Measurements from ENCODE around the gene KRTAP3-1. TPM values are rescaled to one million over a fixed set of nuclear protein-coding genes. Genes with fewer than 3 reads are reported as not detected.

Gene KRTAP3-1
- total RNA-seq, 1 experiment from 2014 or later = not detected

DNA sequence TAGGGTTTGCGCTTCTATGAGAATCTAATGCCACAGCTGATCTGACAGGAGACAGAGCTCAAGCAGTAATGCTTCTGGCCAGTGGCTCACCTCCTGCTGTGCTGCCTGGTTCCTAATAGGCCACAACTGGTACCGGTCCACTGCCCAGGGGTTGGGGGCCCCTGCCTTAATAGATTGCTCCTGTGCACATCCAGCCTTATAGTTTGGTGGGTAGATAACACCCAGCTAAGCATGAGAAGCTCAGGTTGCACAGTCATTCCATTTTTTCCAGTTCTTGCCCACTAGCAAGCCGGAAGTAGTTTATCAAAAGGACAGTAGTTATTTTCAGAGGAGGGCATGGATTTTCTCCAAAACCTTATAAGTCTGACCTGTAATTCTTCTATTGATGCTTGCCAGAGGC is 10.5 kb upstream of the KRTAP3-1 start:
- BruUV-seq (replicated peaks) = no TSS peak
- H3K4me1 ChIP-seq (ENCODE audit: insufficient read depth, low read length, poor library complexity, severe bottlenecking) = no peaks in the 10 kb centered on the region
- POLR2A ChIA-PET (ENCODE audit: low non-redundant PET) = interaction anchor here (0.5 kb wide), 1 partner anchor 15 kb away, joined by 3 read pairs; no protein-coding TSS in a partner anchor
- H3K4me3 ChIP-seq (ENCODE audit: low read depth, low read length, poor library complexity, severe bottlenecking) = no peak overlapping the region
- TF ChIP-seq, protein P1, sequence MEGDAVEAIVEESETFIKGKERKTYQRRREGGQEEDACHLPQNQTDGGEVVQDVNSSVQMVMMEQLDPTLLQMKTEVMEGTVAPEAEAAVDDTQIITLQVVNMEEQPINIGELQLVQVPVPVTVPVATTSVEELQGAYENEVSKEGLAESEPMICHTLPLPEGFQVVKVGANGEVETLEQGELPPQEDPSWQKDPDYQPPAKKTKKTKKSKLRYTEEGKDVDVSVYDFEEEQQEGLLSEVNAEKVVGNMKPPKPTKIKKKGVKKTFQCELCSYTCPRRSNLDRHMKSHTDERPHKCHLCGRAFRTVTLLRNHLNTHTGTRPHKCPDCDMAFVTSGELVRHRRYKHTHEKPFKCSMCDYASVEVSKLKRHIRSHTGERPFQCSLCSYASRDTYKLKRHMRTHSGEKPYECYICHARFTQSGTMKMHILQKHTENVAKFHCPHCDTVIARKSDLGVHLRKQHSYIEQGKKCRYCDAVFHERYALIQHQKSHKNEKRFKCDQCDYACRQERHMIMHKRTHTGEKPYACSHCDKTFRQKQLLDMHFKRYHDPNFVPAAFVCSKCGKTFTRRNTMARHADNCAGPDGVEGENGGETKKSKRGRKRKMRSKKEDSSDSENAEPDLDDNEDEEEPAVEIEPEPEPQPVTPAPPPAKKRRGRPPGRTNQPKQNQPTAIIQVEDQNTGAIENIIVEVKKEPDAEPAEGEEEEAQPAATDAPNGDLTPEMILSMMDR (conservative IDR thresholded peaks at IDR 0.05; ENCODE audit: low read depth, low read length) = no peak
- no peak for TF ChIP-seq EZH2 (IDR thresholded peaks at IDR 0.05; ENCODE audit: borderline replicate concordance, low read depth, low read length, poor library complexity, severe bottlenecking)
- DNase-seq (ENCODE audit: low spot score) = no peak
- H3K36me3 ChIP-seq (ENCODE audit: insufficient read depth, low read length, poor library complexity, severe bottlenecking) = no peaks in the 10 kb centered on the region
- intact Hi-C loops (cut with micrococcal nuclease; ENCODE audit: unreplicated experiment) = no loop called here
- H3K9me3 ChIP-seq (ENCODE audit: low read depth, low read length, poor library complexity, severe bottlenecking) = no peaks in the 10 kb centered on the region
- CTCF ChIA-PET = no interaction called here
- H3K27ac ChIP-seq (ENCODE audit: low read depth, low read length, poor library complexity, severe bottlenecking) = no peak overlapping the region
- H3K27me3 ChIP-seq (replicated peaks; ENCODE audit: insufficient read depth, low read depth, low read length, poor library complexity) = no peaks in the 10 kb centered on the region

DNA sequence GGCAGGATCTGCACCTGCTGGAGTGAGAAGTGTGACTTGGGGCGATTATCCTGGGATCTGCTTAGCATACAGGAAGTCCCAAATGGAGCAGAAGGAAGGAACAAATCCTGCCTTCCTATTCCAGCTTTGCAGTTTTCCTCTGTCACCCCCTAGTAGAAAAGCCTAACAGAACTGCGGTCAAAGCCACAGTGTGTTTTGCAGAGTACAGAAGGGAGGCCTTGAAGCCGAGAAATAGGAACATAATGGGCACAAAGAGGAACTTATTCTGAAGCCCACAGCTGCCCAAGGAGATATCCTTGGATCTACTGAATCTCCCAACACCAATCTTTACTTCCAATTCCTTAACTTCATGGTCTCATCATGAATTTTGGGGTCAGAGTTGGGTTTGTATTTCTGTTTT is 9.6 kb upstream of the KRTAP3-1 start:
- intact Hi-C loops (cut with micrococcal nuclease; ENCODE audit: unreplicated experiment) = no loop called here
- Histone ChIP-seq H3K36me3 (ENCODE audit: insufficient read depth, low read length, poor library complexity, severe bottlenecking) (no peaks in the 10 kb centered on the region), H3K27me3 (replicated peaks; ENCODE audit: insufficient read depth, low read depth, low read length, poor library complexity) (no peaks in the 10 kb centered on the region), H3K4me1 (ENCODE audit: insufficient read depth, low read length, poor library complexity, severe bottlenecking) (no peaks in the 10 kb centered on the region), H3K27ac (ENCODE audit: low read depth, low read length, poor library complexity, severe bottlenecking) (no peak overlapping the region), H3K4me3 (ENCODE audit: low read depth, low read length, poor library complexity, severe bottlenecking) (no peak overlapping the region), H3K9me3 (ENCODE audit: low read depth, low read length, poor library complexity, severe bottlenecking) (no peaks in the 10 kb centered on the region)
- no peak for TF ChIP-seq EZH2 (IDR thresholded peaks at IDR 0.05; ENCODE audit: borderline replicate concordance, low read depth, low read length, poor library complexity, severe bottlenecking)
- TF ChIP-seq, protein P1 (conservative IDR thresholded peaks at IDR 0.05; ENCODE audit: low read depth, low read length) = no peak
- BruUV-seq (replicated peaks) = no TSS peak
- CTCF ChIA-PET = no interaction called here
- no peak for DNase-seq (ENCODE audit: low spot score)
- POLR2A ChIA-PET (ENCODE audit: low non-redundant PET) = no interaction called here

DNA sequence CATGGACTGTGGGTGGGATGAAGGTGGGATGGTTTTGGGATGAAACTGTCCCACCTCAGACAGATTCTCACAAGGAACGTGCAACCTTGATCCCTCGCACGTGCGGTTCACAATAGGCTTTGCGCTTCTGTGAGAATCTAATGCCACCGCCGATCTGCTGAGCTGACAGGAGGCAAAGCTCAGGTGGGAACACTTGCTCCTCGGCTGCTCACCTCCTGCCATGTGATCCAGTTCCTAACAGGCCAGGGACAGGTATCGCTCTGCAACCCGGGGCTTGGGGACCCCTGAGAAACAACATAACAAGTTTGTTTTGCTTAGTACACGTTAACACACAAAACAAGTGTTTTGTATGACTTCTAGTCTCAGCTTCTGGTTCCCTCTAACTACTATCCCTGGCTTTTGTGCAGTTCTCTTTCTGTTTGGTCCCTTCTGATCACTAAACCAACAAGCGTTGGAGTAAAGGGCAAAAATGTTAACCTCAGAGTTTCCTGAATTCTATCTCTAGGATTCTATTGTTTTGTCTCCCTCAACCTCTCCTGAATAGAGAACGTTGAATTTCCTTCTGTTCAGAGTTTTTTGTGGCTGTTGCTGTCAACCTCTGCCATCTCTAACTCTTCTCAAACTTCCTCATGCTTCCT is 7.8 kb upstream of the KRTAP3-1 start:
- Histone ChIP-seq H3K36me3 (ENCODE audit: insufficient read depth, low read length, poor library complexity, severe bottlenecking) (no peaks in the 10 kb centered on the region), H3K4me3 (ENCODE audit: low read depth, low read length, poor library complexity, severe bottlenecking) (no peak overlapping the region), H3K9me3 (ENCODE audit: low read depth, low read length, poor library complexity, severe bottlenecking) (no peaks in the 10 kb centered on the region), H3K4me1 (ENCODE audit: insufficient read depth, low read length, poor library complexity, severe bottlenecking) (no peaks in the 10 kb centered on the region), H3K27me3 (replicated peaks; ENCODE audit: insufficient read depth, low read depth, low read length, poor library complexity) (no peaks in the 10 kb centered on the region), H3K27ac (ENCODE audit: low read depth, low read length, poor library complexity, severe bottlenecking) (no peak overlapping the region)
- ChIA-PET POLR2A (ENCODE audit: low non-redundant PET) (no interaction called here), CTCF (no interaction called here)
- intact Hi-C loops (cut with micrococcal nuclease; ENCODE audit: unreplicated experiment) = no loop called here
- DNase-seq (ENCODE audit: low spot score) = no peak
- no TSS peak for BruUV-seq (replicated peaks)
- TF ChIP-seq EZH2 (IDR thresholded peaks at IDR 0.05; ENCODE audit: borderline replicate concordance, low read depth, low read length, poor library complexity, severe bottlenecking) = no peak

DNA sequence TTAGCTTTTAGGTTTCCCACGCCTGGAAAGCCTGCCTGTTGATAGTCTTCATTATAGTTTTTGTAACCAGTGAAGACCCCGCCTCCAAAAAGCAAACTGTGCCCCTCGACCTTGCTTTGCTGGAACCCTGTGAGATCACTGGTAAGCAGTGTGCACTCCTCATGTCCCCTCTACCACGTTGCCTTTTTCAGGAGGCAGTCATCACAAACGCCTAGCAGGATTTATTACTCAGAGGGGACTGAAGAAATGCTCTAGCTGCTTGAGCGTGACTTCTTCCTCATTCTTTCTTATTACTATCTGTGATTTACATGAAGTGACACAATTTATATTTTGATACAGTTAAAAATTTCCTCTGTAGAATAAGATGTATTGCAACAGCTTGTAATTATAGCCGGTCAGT is 6.5 kb upstream of the KRTAP3-1 start:
- DNase-seq (ENCODE audit: low spot score) = no peak
- no TSS peak for BruUV-seq (replicated peaks)
- Histone ChIP-seq H3K27ac (ENCODE audit: low read depth, low read length, poor library complexity, severe bottlenecking) (no peak overlapping the region), H3K9me3 (ENCODE audit: low read depth, low read length, poor library complexity, severe bottlenecking) (no peaks in the 10 kb centered on the region), H3K36me3 (ENCODE audit: insufficient read depth, low read length, poor library complexity, severe bottlenecking) (no peaks in the 10 kb centered on the region), H3K4me1 (ENCODE audit: insufficient read depth, low read length, poor library complexity, severe bottlenecking) (no peaks in the 10 kb centered on the region), H3K27me3 (replicated peaks; ENCODE audit: insufficient read depth, low read depth, low read length, poor library complexity) (no peaks in the 10 kb centered on the region), H3K4me3 (ENCODE audit: low read depth, low read length, poor library complexity, severe bottlenecking) (no peak overlapping the region)
- intact Hi-C loops (cut with micrococcal nuclease; ENCODE audit: unreplicated experiment) = no loop called here
- TF ChIP-seq, protein P1 (conservative IDR thresholded peaks at IDR 0.05; ENCODE audit: low read depth, low read length) = no peak
- TF ChIP-seq EZH2 (IDR thresholded peaks at IDR 0.05; ENCODE audit: borderline replicate concordance, low read depth, low read length, poor library complexity, severe bottlenecking) = no peak
- POLR2A ChIA-PET (ENCODE audit: low non-redundant PET) = no interaction called here
- CTCF ChIA-PET = no interaction called here

Measured in A673 (cell line).